IgD-negative memory B cell (primary cell): ENCODE data around the gene ILK. TPM values are rescaled to one million over a fixed set of nuclear protein-coding genes. Genes with fewer than 3 reads are reported as not detected.

ENCODE experiments used
- H3K27ac Mint-ChIP-seq, 3 donors: one replicate each; pipeline ENCODE4 v1.8.0; 2020 to 2022; ENCODE audit warnings: mild to moderate bottlenecking in 3 of 3, mixed read lengths in 3 of 3, moderate library complexity in 1 of 3
- H3K27me3 Mint-ChIP-seq: one replicate; pipeline ENCODE4 v1.8.0; 2021; ENCODE audit warnings: mixed read lengths
- H3K36me3 Mint-ChIP-seq: one replicate; pipeline ENCODE4 v1.8.0; 2020; ENCODE audit warnings: mild to moderate bottlenecking, mixed read lengths
- H3K4me1 Mint-ChIP-seq, 3 donors: one replicate each; pipeline ENCODE4 v1.8.0; 2020 to 2022; ENCODE audit warnings: mixed read lengths in 3 of 3, mild to moderate bottlenecking in 1 of 3
- H3K4me3 Mint-ChIP-seq, 4 donors: one replicate each; pipeline ENCODE4 v1.8.0; 2020 to 2022; ENCODE audit warnings: mild to moderate bottlenecking in 4 of 4, mixed read lengths in 4 of 4, moderate library complexity in 3 of 4
- H3K9me3 Mint-ChIP-seq, 3 donors: one replicate each; pipeline ENCODE4 v1.8.0; 2020 to 2021; ENCODE audit warnings: mixed read lengths in 3 of 3, mild to moderate bottlenecking in 1 of 3
- polyA plus RNA-seq: library from polyadenylated mRNA; unstranded; fragments of 300-500 nt; fragmentation: Illumina TruSeq; gene quantifications from one replicate; pipeline ENCODE4 v1.2.3, GENCODE V29; 2021

Gene ILK
- polyA plus RNA-seq, 1 donor from 2014 or later = 80.5 TPM

GRCh38 chr11:6642957-6643356, 39.4 kb downstream of the ILK start:
- Mint-ChIP-seq H3K27me3 (no peaks in the 10 kb centered on the region), H3K4me3 (no peak overlapping the region), H3K36me3 (peaks cover 2% of the 10 kb centered on the region), H3K4me1 (peaks cover 1 to 11% (median 8%) of the 10 kb centered on the region in 3 donors), H3K9me3 (no peaks in the 10 kb centered on the region), H3K27ac (no peak overlapping the region)

- Mint-ChIP-seq H3K36me3 (no peaks in the 10 kb centered on the region), H3K4me3 (no peak overlapping the region), H3K4me1 (peaks cover 1 to 11% (median 8%) of the 10 kb centered on the region in 3 donors), H3K27ac (peak overlapping the region in 1 of 3 donors; percentile 85), H3K27me3 (no peaks in the 10 kb centered on the region), H3K9me3 (no peaks in the 10 kb centered on the region)
Observed at GRCh38 chr11:6646071-6646470, 42.5 kb downstream of the ILK start.

GRCh38 chr11:6646576-6646917, 43.0 kb downstream of the ILK start:
- H3K4me1 Mint-ChIP-seq = peaks cover 1 to 11% (median 8%) of the 10 kb centered on the region in 3 donors
- H3K27me3 Mint-ChIP-seq = no peaks in the 10 kb centered on the region
- no peaks in the 10 kb centered on the region for H3K36me3 Mint-ChIP-seq
- H3K9me3 Mint-ChIP-seq = no peaks in the 10 kb centered on the region
- H3K4me3 Mint-ChIP-seq = no peak overlapping the region
- H3K27ac Mint-ChIP-seq = no peak overlapping the region

GRCh38 chr11:6646918-6647679, 43.5 kb downstream of the ILK start:
- H3K36me3 Mint-ChIP-seq = no peaks in the 10 kb centered on the region

GRCh38 chr11:6647836-6648235, 44.3 kb downstream of the ILK start:
- Mint-ChIP-seq H3K36me3 (no peaks in the 10 kb centered on the region), H3K4me1 (peaks cover 1 to 11% (median 8%) of the 10 kb centered on the region in 3 donors), H3K4me3 (no peak overlapping the region), H3K27me3 (no peaks in the 10 kb centered on the region), H3K9me3 (no peaks in the 10 kb centered on the region), H3K27ac (no peak overlapping the region)

More at GRCh38 chr11:6646918-6647679, 43.5 kb downstream of the ILK start:
- Mint-ChIP-seq H3K4me1 (peaks cover 1 to 11% (median 8%) of the 10 kb centered on the region in 3 donors), H3K4me3 (no peak overlapping the region), H3K9me3 (no peaks in the 10 kb centered on the region), H3K27ac (no peak overlapping the region), H3K27me3 (no peaks in the 10 kb centered on the region)

- H3K27ac Mint-ChIP-seq = no peak overlapping the region
- no peaks in the 10 kb centered on the region for H3K36me3 Mint-ChIP-seq
- H3K9me3 Mint-ChIP-seq = no peaks in the 10 kb centered on the region
- H3K27me3 Mint-ChIP-seq = no peaks in the 10 kb centered on the region
- no peak overlapping the region for H3K4me3 Mint-ChIP-seq
- peaks cover 1 to 11% (median 8%) of the 10 kb centered on the region in 3 donors for H3K4me1 Mint-ChIP-seq
Observed at GRCh38 chr11:6648501-6648900, 44.9 kb downstream of the ILK start.

- Mint-ChIP-seq H3K4me3 (no peak overlapping the region), H3K36me3 (no peaks in the 10 kb centered on the region), H3K27me3 (no peaks in the 10 kb centered on the region), H3K9me3 (no peaks in the 10 kb centered on the region), H3K4me1 (peaks cover 0 to 7% (median 3%) of the 10 kb centered on the region in 3 donors), H3K27ac (no peak overlapping the region)
Observed at GRCh38 chr11:6650104-6650503, 46.5 kb downstream of the ILK start.

- Mint-ChIP-seq H3K27me3 (peaks cover under 1% of the 10 kb centered on the region), H3K9me3 (no peaks in the 10 kb centered on the region)
Observed at GRCh38 chr11:6650980-6651379, 47.4 kb downstream of the ILK start.

GRCh38 chr11:6652182-6652581, 48.6 kb downstream of the ILK start:
- Mint-ChIP-seq H3K27me3 (peaks cover 13% of the 10 kb centered on the region), H3K27ac (no peak overlapping the region), H3K9me3 (no peaks in the 10 kb centered on the region), H3K4me3 (no peak overlapping the region), H3K4me1 (no peaks in the 10 kb centered on the region), H3K36me3 (no peaks in the 10 kb centered on the region)

More at GRCh38 chr11:6650980-6651379, 47.4 kb downstream of the ILK start:
- Mint-ChIP-seq H3K27ac (no peak overlapping the region), H3K4me3 (no peak overlapping the region), H3K4me1 (no peaks in the 10 kb centered on the region), H3K36me3 (no peaks in the 10 kb centered on the region)

GRCh38 chr11:6653097-6653496, 49.5 kb downstream of the ILK start:
- H3K4me1 Mint-ChIP-seq = no peaks in the 10 kb centered on the region
- no peaks in the 10 kb centered on the region for H3K36me3 Mint-ChIP-seq
- peaks cover 13% of the 10 kb centered on the region for H3K27me3 Mint-ChIP-seq
- H3K4me3 Mint-ChIP-seq = no peak overlapping the region
- no peaks in the 10 kb centered on the region for H3K9me3 Mint-ChIP-seq
- no peak overlapping the region for H3K27ac Mint-ChIP-seq

- H3K4me3 Mint-ChIP-seq = no peak overlapping the region
- H3K36me3 Mint-ChIP-seq = no peaks in the 10 kb centered on the region
- peaks cover 13% of the 10 kb centered on the region for H3K27me3 Mint-ChIP-seq
- no peak overlapping the region for H3K27ac Mint-ChIP-seq
- H3K4me1 Mint-ChIP-seq = no peaks in the 10 kb centered on the region
- no peaks in the 10 kb centered on the region for H3K9me3 Mint-ChIP-seq
Observed at GRCh38 chr11:6653656-6654055, 50.1 kb downstream of the ILK start.

GRCh38 chr11:6654281-6655019, 50.9 kb downstream of the ILK start:
- H3K27ac Mint-ChIP-seq = no peak overlapping the region
- no peaks in the 10 kb centered on the region for H3K36me3 Mint-ChIP-seq
- no peaks in the 10 kb centered on the region for H3K4me1 Mint-ChIP-seq
- no peaks in the 10 kb centered on the region for H3K9me3 Mint-ChIP-seq
- peaks cover 13% of the 10 kb centered on the region for H3K27me3 Mint-ChIP-seq
- no peak overlapping the region for H3K4me3 Mint-ChIP-seq

GRCh38 chr11:6655020-6655789, 51.6 kb downstream of the ILK start:
- no peaks in the 10 kb centered on the region for H3K9me3 Mint-ChIP-seq
- peaks cover 13% of the 10 kb centered on the region for H3K27me3 Mint-ChIP-seq
- H3K4me1 Mint-ChIP-seq = no peaks in the 10 kb centered on the region
- no peaks in the 10 kb centered on the region for H3K36me3 Mint-ChIP-seq
- H3K27ac Mint-ChIP-seq = no peak overlapping the region
- no peak overlapping the region for H3K4me3 Mint-ChIP-seq

GRCh38 chr11:6655790-6656583, 52.4 kb downstream of the ILK start, which contains the start of gene DCHS1:
DCHS1 (minus strand) TSS chr11:6655809; CDS start chr11:6641613, 14,196 bp downstream.
- Mint-ChIP-seq H3K27ac (no peak within 1 kb of the TSS), H3K27me3 (peaks cover 13% of the 10 kb centered on the region), H3K36me3 (no peaks in the 10 kb centered on the region), H3K9me3 (no peaks in the 10 kb centered on the region), H3K4me1 (no peaks in the 10 kb centered on the region), H3K4me3 (peak within 1 kb of the TSS; percentile 17 to 76 (median 56))
